H9 (cell line): ENCODE measurements around the gene PLA1A. TPM values are rescaled to one million over a fixed set of nuclear protein-coding genes. Genes with fewer than 3 reads are reported as not detected.
A peak's percentile ranks its signal among the peaks of the same experiment; 100 is the strongest.

Experiments
- DNase-seq: peaks from one replicate; pipeline ENCODE4 v3.0.0-alpha.2; 2017
- H2AFZ ChIP-seq: one replicate; pipeline ENCODE4 v1.6.1; 2013; ENCODE audit warnings: mild to moderate bottlenecking, low read length, control low read depth, moderate library complexity
- H2AK5ac ChIP-seq: 2 replicates; pipeline ENCODE4 v1.6.1; 2013; ENCODE audit warnings: low read length, control low read depth, mixed read lengths; ENCODE audit not compliant: insufficient read length
- H2BK120ac ChIP-seq: one replicate; pipeline ENCODE4 v1.6.1; 2013; ENCODE audit warnings: low read depth, mild to moderate bottlenecking, low read length, control low read depth, inconsistent platforms; ENCODE audit not compliant: poor library complexity, severe bottlenecking
- H2BK12ac ChIP-seq: 2 replicates; pipeline ENCODE4 v1.6.1; 2013; ENCODE audit warnings: low read length, control low read depth, mixed read lengths, low read depth; ENCODE audit not compliant: insufficient read length
- H2BK15ac ChIP-seq: 2 replicates; pipeline ENCODE4 v1.6.1; 2013; ENCODE audit warnings: low read depth, low read length, control low read depth
- H2BK20ac ChIP-seq: one replicate; pipeline ENCODE4 v1.6.1; 2013; ENCODE audit warnings: low read depth, mild to moderate bottlenecking, low read length, control low read depth, inconsistent platforms; ENCODE audit not compliant: poor library complexity, severe bottlenecking
- H2BK5ac ChIP-seq: 2 replicates; pipeline ENCODE4 v1.6.1; 2013; ENCODE audit warnings: low read length, control low read depth, mixed read lengths; ENCODE audit not compliant: insufficient read length
- H3K14ac ChIP-seq: 2 replicates; pipeline ENCODE4 v1.6.1; 2013; ENCODE audit warnings: low read length, control low read depth; ENCODE audit not compliant: insufficient read depth
- H3K18ac ChIP-seq: 2 replicates; pipeline ENCODE4 v1.6.1; 2013; ENCODE audit warnings: low read depth, mild to moderate bottlenecking, mixed read lengths, low read length, control low read depth; ENCODE audit not compliant: insufficient read length
- H3K23ac ChIP-seq: 2 replicates; pipeline ENCODE4 v1.6.1; 2013; ENCODE audit warnings: low read length, control low read depth, mixed read lengths, low read depth; ENCODE audit not compliant: insufficient read length
- H3K23me2 ChIP-seq: 2 replicates; pipeline ENCODE4 v1.6.1; 2013; ENCODE audit warnings: low read depth, mild to moderate bottlenecking, mixed read lengths, low read length, control low read depth; ENCODE audit not compliant: insufficient read length, poor library complexity, severe bottlenecking
- H3K27ac ChIP-seq: 2 replicates; pipeline ENCODE4 v1.5.1; 2013; ENCODE audit warnings: low read length, control low read depth, mixed read lengths, low read depth; ENCODE audit not compliant: insufficient read length
- H3K27me3 ChIP-seq: 2 replicates; pipeline ENCODE4 v1.6.1; 2013; ENCODE audit warnings: low read length, control low read depth, inconsistent platforms; ENCODE audit not compliant: insufficient read depth
- H3K4ac ChIP-seq: 2 replicates; pipeline ENCODE4 v1.6.1; 2013; ENCODE audit warnings: low read depth, mild to moderate bottlenecking, control low read depth, inconsistent platforms, low read length, moderate library complexity
- H3K4me1 ChIP-seq: 2 replicates; pipeline ENCODE4 v1.6.1; 2013; ENCODE audit warnings: low read length, control low read depth, inconsistent platforms; ENCODE audit not compliant: insufficient read depth
- H3K4me2 ChIP-seq: 2 replicates; pipeline ENCODE4 v1.6.1; 2013; ENCODE audit warnings: low read length, control low read depth, mixed read lengths; ENCODE audit not compliant: insufficient read length, insufficient read depth
- H3K56ac ChIP-seq: 2 replicates; pipeline ENCODE4 v1.6.1; 2013; ENCODE audit warnings: low read depth, mild to moderate bottlenecking, mixed read lengths, low read length, control low read depth; ENCODE audit not compliant: insufficient read length
- H3K79me1 ChIP-seq: 2 replicates; pipeline ENCODE4 v1.6.1; 2013; ENCODE audit warnings: low read depth, mild to moderate bottlenecking, moderate library complexity, low read length, control low read depth, inconsistent platforms; ENCODE audit not compliant: insufficient read depth, poor library complexity, severe bottlenecking
- H3K79me2 ChIP-seq: 2 replicates; pipeline ENCODE4 v1.6.1; 2013; ENCODE audit warnings: low read length, control low read depth, inconsistent platforms; ENCODE audit not compliant: insufficient read depth
- H3K9ac ChIP-seq: 2 replicates; pipeline ENCODE4 v1.6.1; 2013; ENCODE audit warnings: low read length, control low read depth, mixed read lengths; ENCODE audit not compliant: insufficient read length; ENCODE audit errors: extremely low read depth
- H3K9me3 ChIP-seq: one replicate; pipeline ENCODE4 v1.6.1; 2013; ENCODE audit warnings: low read depth, low read length, inconsistent platforms; ENCODE audit not compliant: control insufficient read depth
- H3T11ph ChIP-seq: one replicate; pipeline ENCODE4 v1.6.1; 2013; ENCODE audit warnings: mild to moderate bottlenecking, low read length, control low read depth, inconsistent platforms
- H4K20me1 ChIP-seq: one replicate; pipeline ENCODE4 v1.6.1; 2013; ENCODE audit not compliant: control insufficient read depth, insufficient read length, insufficient read depth
- H4K5ac ChIP-seq: 2 replicates; pipeline ENCODE4 v1.6.1; 2013; ENCODE audit warnings: low read depth, mild to moderate bottlenecking, mixed read lengths, low read length, control low read depth; ENCODE audit not compliant: insufficient read length
- H4K8ac ChIP-seq: replicated peaks from 2 replicates; pipeline ENCODE4 v1.6.1; 2013; ENCODE audit warnings: low read length, control low read depth, mixed read lengths, low read depth; ENCODE audit not compliant: insufficient read length
- H4K91ac ChIP-seq: 2 replicates; pipeline ENCODE4 v1.6.1; 2013; ENCODE audit warnings: low read depth, mild to moderate bottlenecking, moderate library complexity, mixed read lengths, low read length, control low read depth; ENCODE audit not compliant: insufficient read length
- H3K27ac Mint-ChIP-seq, 3 experiments: 2 replicates in 2 of 3; 3 replicates in 1 of 3; pipeline ENCODE4 v1.8.0; 2020 to 2021; ENCODE audit warnings: mixed read lengths in 3 of 3, mild to moderate bottlenecking in 1 of 3, moderate library complexity in 1 of 3
- H3K27me3 Mint-ChIP-seq: 2 replicates; pipeline ENCODE4 v1.8.0; 2021; ENCODE audit warnings: low read depth, mild to moderate bottlenecking, moderate library complexity, mixed read lengths
- H3K36me3 Mint-ChIP-seq, 3 experiments: 2 replicates in 2 of 3; 3 replicates in 1 of 3; pipeline ENCODE4 v1.8.0; 2020 to 2021; ENCODE audit warnings: low read depth in 3 of 3, mixed read lengths in 3 of 3; ENCODE audit not compliant: insufficient read depth in 1 of 3
- H3K4me1 Mint-ChIP-seq, 2 experiments: 2 replicates each; pipeline ENCODE4 v1.8.0; 2020; ENCODE audit warnings: mixed read lengths in 2 of 2
- H3K4me3 Mint-ChIP-seq, 2 experiments: 2 replicates in 1 of 2; 3 replicates in 1 of 2; pipeline ENCODE4 v1.8.0; 2020 to 2021; ENCODE audit warnings: mild to moderate bottlenecking in 2 of 2, mixed read lengths in 2 of 2, moderate library complexity in 1 of 2
- H3K9me3 Mint-ChIP-seq, 2 experiments: 2 replicates in 1 of 2; 3 replicates in 1 of 2; pipeline ENCODE4 v1.8.0; 2020; ENCODE audit warnings: mild to moderate bottlenecking in 2 of 2, mixed read lengths in 2 of 2, moderate library complexity in 1 of 2
- WGBS: extraction: QIAGEN DNeasy Blood & Tissue Kit; methylation state at CpG from one replicate; pipeline ENCODE4 v1.1.7; 2013; ENCODE audit warnings: missing lambda C conversion rate, low lambda C conversion rate, mixed read lengths; ENCODE audit not compliant: insufficient read length; ENCODE audit errors: extremely low coverage; 5-methylcytosine and 5-hydroxymethylcytosine counted together
- total RNA-seq: library from RNA; stranded (reverse); gene quantifications from 2 replicates; pipeline ENCODE4 v1.2.1, GENCODE V29; 2021
- TF ChIP-seq, protein P1 (sequence below): fragments of 200-600 bp; sonication (generic); conservative IDR thresholded peaks from 3 replicates; pipeline ENCODE4 v1.8.0; 2021; ENCODE audit warnings: antibody characterized with exemption, mild to moderate bottlenecking

Gene PLA1A
- total RNA-seq, 1 experiment from 2014 or later = not detected

DNA sequence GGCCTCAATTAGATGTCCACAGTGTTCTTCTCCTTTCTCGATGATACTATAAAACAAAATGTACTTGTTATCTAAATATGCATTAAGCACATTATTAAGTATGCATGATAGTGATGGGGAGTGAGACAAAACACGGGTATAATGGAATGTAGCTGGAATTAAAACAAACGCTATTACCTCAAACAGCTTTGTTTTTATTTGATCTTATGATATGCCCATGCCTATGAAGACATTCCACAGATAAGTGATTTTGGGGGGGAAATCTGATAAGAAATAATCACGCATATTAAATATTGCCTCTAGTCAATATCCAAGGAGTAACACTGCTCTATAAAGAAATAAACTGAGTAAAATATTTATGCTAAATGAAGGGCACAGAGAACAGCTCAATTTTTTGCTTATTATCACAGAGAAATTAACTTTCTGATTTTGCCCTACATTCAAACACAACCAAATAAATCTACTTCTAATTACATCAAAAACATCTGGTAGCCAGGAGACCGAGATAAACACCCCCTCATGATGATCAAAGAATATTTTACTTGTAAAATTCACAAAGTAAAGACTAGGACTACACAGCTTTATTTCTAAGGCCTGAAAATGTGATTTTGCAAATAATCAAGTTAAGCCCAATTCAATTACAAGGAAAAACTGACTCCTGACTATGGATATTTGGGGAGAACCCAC is 77.6 kb downstream of the PLA1A start:
- no peak overlapping the region for H2BK15ac ChIP-seq
- H3K4me2 ChIP-seq = peak overlapping the region; percentile 97
- no peak for DNase-seq
- H3K4ac ChIP-seq = no peak overlapping the region
- H3K4me1 ChIP-seq = no peaks in the 10 kb centered on the region
- Mint-ChIP-seq H3K36me3 (peaks cover 11 to 44% (median 42%) of the 10 kb centered on the region in 3 experiments), H3K4me3 (peak overlapping the region; percentile 86 to 96; a peak in 4 of 5 replicates), H3K27ac (no peak overlapping the region), H3K4me1 (peaks cover 19 to 24% of the 10 kb centered on the region in 2 experiments), H3K9me3 (no peaks in the 10 kb centered on the region), H3K27me3 (no peaks in the 10 kb centered on the region)
- peaks cover 5% of the 10 kb centered on the region; the same call in 1 of the 2 replicates for H3K79me2 ChIP-seq
- H4K91ac ChIP-seq = no peak overlapping the region
- no peak overlapping the region for H2AFZ ChIP-seq
- H4K8ac ChIP-seq = no peak overlapping the region
- H2AK5ac ChIP-seq = no peak overlapping the region
- no peak overlapping the region for H2BK5ac ChIP-seq
- H4K20me1 ChIP-seq = no peaks in the 10 kb centered on the region
- WGBS = no CpG with 5 or more reads among the region's 5 CpGs
- no peak overlapping the region for H3K56ac ChIP-seq
- H3K18ac ChIP-seq = no peak overlapping the region
- no peaks in the 10 kb centered on the region for H3K9me3 ChIP-seq
- H3K23me2 ChIP-seq = no peaks in the 10 kb centered on the region
- H3T11ph ChIP-seq = no peak overlapping the region
- H2BK120ac ChIP-seq = no peak overlapping the region
- no peak overlapping the region for H3K27ac ChIP-seq
- no peak overlapping the region for H3K14ac ChIP-seq
- no peak overlapping the region for H2BK20ac ChIP-seq
- no peaks in the 10 kb centered on the region for H3K27me3 ChIP-seq
- no peak overlapping the region for H2BK12ac ChIP-seq
- H3K79me1 ChIP-seq = no peaks in the 10 kb centered on the region
- no peak overlapping the region for H3K23ac ChIP-seq
- H3K9ac ChIP-seq = no peak overlapping the region
- H4K5ac ChIP-seq = no peak overlapping the region
- TF ChIP-seq, protein P1, sequence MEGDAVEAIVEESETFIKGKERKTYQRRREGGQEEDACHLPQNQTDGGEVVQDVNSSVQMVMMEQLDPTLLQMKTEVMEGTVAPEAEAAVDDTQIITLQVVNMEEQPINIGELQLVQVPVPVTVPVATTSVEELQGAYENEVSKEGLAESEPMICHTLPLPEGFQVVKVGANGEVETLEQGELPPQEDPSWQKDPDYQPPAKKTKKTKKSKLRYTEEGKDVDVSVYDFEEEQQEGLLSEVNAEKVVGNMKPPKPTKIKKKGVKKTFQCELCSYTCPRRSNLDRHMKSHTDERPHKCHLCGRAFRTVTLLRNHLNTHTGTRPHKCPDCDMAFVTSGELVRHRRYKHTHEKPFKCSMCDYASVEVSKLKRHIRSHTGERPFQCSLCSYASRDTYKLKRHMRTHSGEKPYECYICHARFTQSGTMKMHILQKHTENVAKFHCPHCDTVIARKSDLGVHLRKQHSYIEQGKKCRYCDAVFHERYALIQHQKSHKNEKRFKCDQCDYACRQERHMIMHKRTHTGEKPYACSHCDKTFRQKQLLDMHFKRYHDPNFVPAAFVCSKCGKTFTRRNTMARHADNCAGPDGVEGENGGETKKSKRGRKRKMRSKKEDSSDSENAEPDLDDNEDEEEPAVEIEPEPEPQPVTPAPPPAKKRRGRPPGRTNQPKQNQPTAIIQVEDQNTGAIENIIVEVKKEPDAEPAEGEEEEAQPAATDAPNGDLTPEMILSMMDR = no peak
